GM18951 (cell line): Measurements from ENCODE around the gene DNAJC9.

Source experiments
- POLR2A ChIP-seq: IDR thresholded peaks from 4 replicates; pipeline ENCODE4 v1.6.1; 2011; ENCODE audit warnings: mild to moderate bottlenecking; ENCODE audit not compliant: insufficient read length, insufficient read depth; ENCODE audit errors: extremely low read depth
- in situ Hi-C: fragments of 300-500 bp; cut with MboI; formaldehyde crosslinking; loops from one replicate; pipeline ENCODE4 v1.12.0; 2022; ENCODE audit warnings: low sequenced_read_pairs, mixed read lengths, inconsistent platforms; ENCODE audit not compliant: unreplicated experiment

DNAJC9 gene

GRCh38 chr10:73205081-73205480, 42.0 kb downstream of the DNAJC9 start:
- TF ChIP-seq POLR2A: no peak
- in situ Hi-C loops: no loop called here
